Keratinocyte (primary cell): Measurements from ENCODE around the gene PPFIBP2.

Experiments
- CTCF ChIP-seq, 3 experiments: IDR thresholded peaks in 1 of 3; conservative IDR thresholded peaks in 1 of 3; optimal IDR thresholded peaks in 1 of 3; 2 replicates in 2 of 3; 3 replicates in 1 of 3; pipeline versions ENCODE3 to v1.5.1; 2011; ENCODE audit warnings: low read length in 3 of 3, mild to moderate bottlenecking in 3 of 3, moderate library complexity in 2 of 3, control low read depth in 1 of 3, inconsistent platforms in 1 of 3; ENCODE audit not compliant: insufficient read depth in 2 of 3; ENCODE audit errors: extremely low read depth in 1 of 3
- EZH2 ChIP-seq: IDR thresholded peaks from one replicate; pipeline ENCODE4 v1.6.1; 2012; ENCODE audit warnings: inconsistent platforms, mild to moderate bottlenecking, low read length, moderate library complexity

DNA sequence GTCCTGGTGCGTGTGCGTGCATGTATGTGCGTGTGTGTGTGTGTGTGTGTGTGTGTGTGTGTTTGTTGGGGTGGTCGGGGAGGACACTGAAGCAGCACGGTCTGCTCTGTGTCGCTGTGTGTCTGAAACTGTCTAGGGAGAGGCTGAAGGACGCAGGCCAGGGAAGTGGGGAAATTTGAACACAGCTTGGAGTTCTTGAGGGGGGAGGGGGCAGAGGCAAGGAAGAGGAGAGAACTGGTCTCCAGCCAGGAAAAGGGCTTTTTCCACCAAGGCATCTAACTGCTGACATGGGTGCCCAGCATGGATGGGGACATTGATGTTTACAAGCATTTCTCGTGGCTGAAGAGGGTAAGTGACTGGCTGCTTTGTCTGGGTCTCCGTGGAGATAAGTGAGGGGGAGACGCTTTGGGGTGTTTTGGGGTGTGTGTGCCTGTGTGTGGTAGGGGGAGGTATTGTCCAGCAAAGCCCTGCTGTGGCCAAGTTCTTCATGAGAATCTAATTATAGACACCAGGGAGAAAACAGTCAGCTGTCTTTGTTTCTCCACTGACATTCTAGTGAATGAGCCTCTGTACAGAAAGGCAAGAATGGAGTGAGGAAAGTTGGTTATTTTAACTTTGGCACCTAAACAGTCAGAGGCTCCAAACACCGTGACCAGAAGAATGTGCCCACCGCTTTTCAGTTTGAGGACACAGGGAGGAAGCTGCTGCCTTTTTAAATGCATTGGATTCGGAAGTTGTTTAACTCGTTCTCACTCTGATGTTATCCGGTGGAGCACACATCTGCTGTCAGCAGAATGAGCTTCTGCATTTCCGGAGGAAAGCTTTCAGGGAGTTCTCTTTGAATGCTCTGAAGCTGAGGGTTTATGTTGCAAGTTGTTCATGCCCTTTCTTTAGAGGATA is 63.7 kb downstream of the PPFIBP2 start:
- TF ChIP-seq EZH2, result no peak
- TF ChIP-seq CTCF (optimal IDR thresholded peaks at IDR 0.05 in 1 of 3, IDR thresholded peaks at IDR 0.05 in 1 of 3, conservative IDR thresholded peaks at IDR 0.05 in 1 of 3; ENCODE audit: extremely low read depth in 1 of 3, insufficient read depth in 2 of 3, low read length in 3 of 3), result no peak
